Left cardiac atrium (tissue), 4 donors: ENCODE data around the gene TBCCD1. TPM values are rescaled to one million over a fixed set of nuclear protein-coding genes. Genes with fewer than 3 reads are reported as not detected.
A peak's percentile ranks its signal among the peaks of the same experiment; 100 is the strongest.

Experiments
- ATAC-seq, 2 donors: fragments of 200-7000 bp; cut with Tn5 transposase; one replicate each; pipeline ENCODE4 v1.9.1; 2020; ENCODE audit warnings: mild to moderate bottlenecking in 2 of 2, moderate library complexity in 2 of 2
- DNase-seq: peaks from one replicate; pipeline ENCODE4 v3.0.0-alpha.2; 2020
- intact Hi-C, 2 donors: fragments of 100-400 bp; cut with DNase I; formaldehyde crosslinking; loops; one replicate each; pipeline versions ENCODE4 v1.14.1 to v1.15.1; 2022 to 2023
- total RNA-seq, 2 donors: library from RNA; stranded (reverse); fragmentation: NEBNext Ultra II Directional; extraction: Animal tissue kit (Norgen Biotek cat#: 25700); gene quantifications; one replicate each; pipeline ENCODE4 v1.2.1, GENCODE V29; 2021
- donor health status: DM: no; HTN: yes; CAD: no.
- donor health status: DM: no; HTN: yes; CAD: no; lungs with severe emphysema.
- donor health status: DM: yes; HTN: yes; CAD: no.
- donor health status: Dilated cardiomyopathy.

TBCCD1 gene
- total RNA-seq, 2 donors from 2014 or later, result 6.8 to 7.8 TPM

GRCh38 chr3:186529201-186529999, 37.7 kb downstream of the TBCCD1 start:
- intact Hi-C loops, result no loop called here
- ATAC-seq, result no peak

GRCh38 chr3:186526256-186526606, 40.9 kb downstream of the TBCCD1 start:
- intact Hi-C loops, result no loop called here
- no peak for ATAC-seq
- no peak for DNase-seq

More at GRCh38 chr3:186529201-186529999, 37.7 kb downstream of the TBCCD1 start:
- DNase-seq, result no peak

GRCh38 chr3:186525369-186526255, 41.5 kb downstream of the TBCCD1 start:
- ATAC-seq (no peak), DNase-seq (no peak)
- intact Hi-C loops, result no loop called here

- ATAC-seq, result no peak
These were observed 42.5 kb downstream of the TBCCD1 start for GRCh38 chr3:186524616-186525015.

GRCh38 chr3:186523434-186523833, 43.7 kb downstream of the TBCCD1 start:
- ATAC-seq (no peak), DNase-seq (no peak)
- intact Hi-C loops, result no loop called here

More at GRCh38 chr3:186524616-186525015, 42.5 kb downstream of the TBCCD1 start:
- intact Hi-C loops, result no loop called here
- no peak for DNase-seq

- intact Hi-C loops, result no loop called here
- DNase-seq (no peak), ATAC-seq (no peak)
These were observed 44.1 kb downstream of the TBCCD1 start for GRCh38 chr3:186523022-186523421.

- intact Hi-C loops, result no loop called here
- ATAC-seq (no peak), DNase-seq (no peak)
These were observed 45.9 kb downstream of the TBCCD1 start for GRCh38 chr3:186520957-186521842.

- intact Hi-C loops, result no loop called here
- DNase-seq (no peak), ATAC-seq (no peak)
These were observed 46.7 kb downstream of the TBCCD1 start for GRCh38 chr3:186520431-186520830.

- intact Hi-C loops, result no loop called here
These were observed 48.0 kb downstream of the TBCCD1 start for GRCh38 chr3:186519021-186519658.

GRCh38 chr3:186517218-186517617, 49.9 kb downstream of the TBCCD1 start:
- DNase-seq (no peak), ATAC-seq (no peak)
- intact Hi-C loops, result no loop called here

More at GRCh38 chr3:186519021-186519658, 48.0 kb downstream of the TBCCD1 start:
- DNase-seq, result no peak
- peak in 1 of 2 donors; percentile 44 for ATAC-seq

- DNase-seq (no peak), ATAC-seq (no peak)
- intact Hi-C loops, result no loop called here
These were observed 50.5 kb downstream of the TBCCD1 start for GRCh38 chr3:186516646-186517045.

GRCh38 chr3:186515125-186515524, 52.0 kb downstream of the TBCCD1 start:
- DNase-seq, result no peak
- ATAC-seq, result peak in 1 of 2 donors; percentile 47
- intact Hi-C loops, result no loop called here

GRCh38 chr3:186514296-186515002, 52.7 kb downstream of the TBCCD1 start:
- intact Hi-C loops, result no loop called here
- ATAC-seq, result no peak

GRCh38 chr3:186513386-186513785, 53.8 kb downstream of the TBCCD1 start:
- intact Hi-C loops, result no loop called here
- no peak for DNase-seq
- no peak for ATAC-seq

More at GRCh38 chr3:186514296-186515002, 52.7 kb downstream of the TBCCD1 start:
- no peak for DNase-seq

GRCh38 chr3:186512570-186513302, 54.4 kb downstream of the TBCCD1 start:
- DNase-seq, result no peak
- no peak for ATAC-seq
- intact Hi-C loops, result no loop called here

GRCh38 chr3:186511702-186512101, 55.4 kb downstream of the TBCCD1 start:
- DNase-seq (no peak), ATAC-seq (no peak)
- intact Hi-C loops, result no loop called here

GRCh38 chr3:186511245-186511644, 55.9 kb downstream of the TBCCD1 start:
- ATAC-seq, result no peak
- no peak for DNase-seq
- intact Hi-C loops, result no loop called here
